ENCODE results near the gene TTC9B.

Gene TTC9B

DNA sequence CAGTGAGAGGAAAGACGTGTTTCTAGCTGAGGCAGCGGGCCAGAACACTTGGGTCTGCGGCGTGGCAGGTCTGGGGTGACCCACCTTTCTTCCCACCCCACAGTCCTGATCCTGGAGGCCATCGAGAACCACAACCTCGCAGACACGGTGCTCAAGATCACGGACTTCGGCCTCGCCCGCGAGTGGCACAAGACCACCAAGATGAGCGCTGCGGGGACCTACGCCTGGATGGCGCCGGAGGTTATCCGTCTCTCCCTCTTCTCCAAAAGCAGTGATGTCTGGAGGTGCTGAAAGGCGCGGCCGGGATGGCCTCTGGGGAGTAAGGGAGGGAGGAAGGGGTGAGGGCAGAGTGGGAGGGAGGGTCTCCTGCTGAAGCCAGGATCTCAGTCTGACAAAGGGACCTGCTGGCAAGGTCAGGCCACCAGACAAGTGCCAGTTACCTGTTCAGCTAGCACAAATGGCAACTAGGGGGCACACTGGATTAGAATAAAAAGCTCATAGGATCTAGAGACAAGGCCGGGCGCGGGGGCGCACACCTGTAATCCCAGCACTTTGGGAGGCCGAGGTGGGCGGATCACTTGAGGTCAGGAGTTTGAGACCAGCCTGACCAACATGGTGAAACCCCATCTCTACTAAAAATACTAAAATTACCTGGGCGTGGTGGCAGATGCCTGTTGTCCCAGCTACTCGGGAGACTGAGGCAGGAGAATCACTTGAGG is 19.8 kb downstream of the TTC9B start:
- Histone ChIP-seq H3K4me3 (ENCODE audit: low read length) (no peak overlapping the region), H3K9me3 (ENCODE audit: insufficient read depth, low read depth, low read length) (no peaks in the 10 kb centered on the region), H3K27me3 (ENCODE audit: insufficient read depth, low read length) (no peaks in the 10 kb centered on the region), H3K27ac (ENCODE audit: low read length) (no peak overlapping the region), H3K9ac (ENCODE audit: low read depth, low read length) (no peak overlapping the region), H3K4me1 (ENCODE audit: insufficient read depth, low read length) (no peaks in the 10 kb centered on the region; the same call in 1 of the 2 replicates), H3K36me3 (ENCODE audit: insufficient read depth, low read depth, low read length) (no peaks in the 10 kb centered on the region)

DNA sequence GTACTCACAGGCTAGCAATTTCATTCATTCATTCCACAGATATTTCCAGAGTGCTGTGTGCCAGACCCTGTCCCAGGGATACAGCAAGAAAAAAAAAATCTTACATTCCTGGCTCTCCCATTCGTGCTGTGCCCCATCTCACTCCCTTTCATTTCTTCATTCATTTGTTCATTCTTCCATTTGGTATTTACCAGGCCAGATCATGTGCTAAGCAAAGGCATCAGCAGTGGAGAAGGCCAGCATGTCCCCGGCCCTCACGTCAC is 24.7 kb downstream of the TTC9B start:
- no peaks in the 10 kb centered on the region for H3K9me3 ChIP-seq (ENCODE audit: insufficient read depth, low read depth, low read length)
- no peak overlapping the region; the same call in 1 of the 2 replicates for H3K4me3 ChIP-seq (ENCODE audit: low read length)
- no peaks in the 10 kb centered on the region for H3K27me3 ChIP-seq (ENCODE audit: insufficient read depth, low read length)
- no peaks in the 10 kb centered on the region for H3K36me3 ChIP-seq (ENCODE audit: insufficient read depth, low read depth, low read length)
- peaks cover 4% of the 10 kb centered on the region; the same call in 1 of the 2 replicates for H3K4me1 ChIP-seq (ENCODE audit: insufficient read depth, low read length)
- H3K9ac ChIP-seq (ENCODE audit: low read depth, low read length), result no peak overlapping the region
- no peak overlapping the region for H3K27ac ChIP-seq (ENCODE audit: low read length)

DNA sequence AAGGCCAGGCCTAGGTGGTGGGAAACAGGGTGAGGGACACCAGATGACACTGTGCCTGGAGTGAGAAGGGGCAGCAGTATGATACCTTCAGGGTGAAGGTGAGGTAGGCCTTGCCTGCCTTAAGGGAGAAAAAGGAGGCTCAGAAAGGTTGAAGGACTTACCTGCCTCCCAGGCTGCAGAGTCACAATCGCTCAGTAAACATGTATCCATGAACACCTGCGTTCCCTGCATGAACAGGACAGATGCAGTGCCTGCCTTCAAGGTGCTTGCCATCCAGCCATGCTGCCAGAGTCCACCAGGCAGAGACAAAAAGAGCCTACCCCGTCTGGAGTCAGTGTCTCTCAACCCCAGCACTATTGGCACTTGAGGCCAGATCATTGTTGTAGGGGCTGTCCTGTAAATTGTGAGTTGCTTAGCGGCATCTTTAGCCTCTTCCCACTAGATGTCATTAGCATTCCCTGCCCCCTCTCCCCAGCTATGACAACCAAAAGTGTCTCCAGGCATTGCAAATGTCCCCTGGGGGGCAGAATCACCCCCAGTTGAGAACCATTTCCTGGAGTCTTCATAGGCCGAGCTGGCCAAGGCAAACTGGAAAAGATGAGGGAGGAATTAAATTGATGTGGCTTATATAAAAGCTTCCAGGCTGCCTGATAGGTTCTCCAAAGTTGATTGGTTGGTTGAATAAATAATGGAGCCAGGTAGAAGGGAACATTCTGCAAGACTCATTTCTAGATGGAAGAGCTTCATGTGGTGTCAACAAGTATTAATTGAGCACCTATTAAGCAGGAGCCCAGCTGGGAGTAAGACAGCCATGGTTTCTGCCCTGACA is 25.2 kb downstream of the TTC9B start:
- no peaks in the 10 kb centered on the region for H3K9me3 ChIP-seq (ENCODE audit: insufficient read depth, low read depth, low read length)
- no peaks in the 10 kb centered on the region for H3K27me3 ChIP-seq (ENCODE audit: insufficient read depth, low read length)
- H3K36me3 ChIP-seq (ENCODE audit: insufficient read depth, low read depth, low read length), result no peaks in the 10 kb centered on the region
- H3K27ac ChIP-seq (ENCODE audit: low read length), result no peak overlapping the region
- H3K4me3 ChIP-seq (ENCODE audit: low read length), result peak overlapping the region; percentile 62; the same call in 1 of the 2 replicates
- no peak overlapping the region for H3K9ac ChIP-seq (ENCODE audit: low read depth, low read length)
- peaks cover 4% of the 10 kb centered on the region; the same call in 1 of the 2 replicates for H3K4me1 ChIP-seq (ENCODE audit: insufficient read depth, low read length)

DNA sequence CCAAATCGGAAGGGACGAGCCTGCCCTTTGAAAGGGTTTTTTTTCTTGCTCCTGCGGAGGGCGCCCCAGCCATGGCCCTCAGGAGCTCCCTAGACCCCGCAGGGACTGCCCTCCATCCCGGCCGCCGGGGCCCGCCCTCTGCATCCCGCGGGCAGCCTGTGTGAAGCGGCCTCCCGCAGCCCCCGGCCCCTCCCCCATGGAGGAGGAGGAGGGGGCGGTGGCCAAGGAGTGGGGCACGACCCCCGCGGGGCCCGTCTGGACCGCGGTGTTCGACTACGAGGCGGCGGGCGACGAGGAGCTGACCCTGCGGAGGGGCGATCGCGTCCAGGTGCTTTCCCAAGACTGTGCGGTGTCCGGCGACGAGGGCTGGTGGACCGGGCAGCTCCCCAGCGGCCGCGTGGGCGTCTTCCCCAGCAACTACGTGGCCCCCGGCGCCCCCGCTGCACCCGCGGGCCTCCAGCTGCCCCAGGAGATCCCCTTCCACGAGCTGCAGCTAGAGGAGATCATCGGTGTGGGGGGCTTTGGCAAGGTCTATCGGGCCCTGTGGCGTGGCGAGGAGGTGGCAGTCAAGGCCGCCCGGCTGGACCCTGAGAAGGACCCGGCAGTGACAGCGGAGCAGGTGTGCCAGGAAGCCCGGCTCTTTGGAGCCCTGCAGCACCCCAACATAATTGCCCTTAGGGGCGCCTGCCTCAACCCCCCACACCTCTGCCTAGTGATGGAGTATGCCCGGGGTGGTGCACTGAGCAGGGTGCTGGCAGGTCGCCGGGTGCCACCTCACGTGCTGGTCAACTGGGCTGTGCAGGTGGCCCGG is 26.1 kb downstream of the TTC9B start:
- Histone ChIP-seq H3K27ac (ENCODE audit: low read length) (no peak overlapping the region), H3K4me1 (ENCODE audit: insufficient read depth, low read length) (peaks cover 4% of the 10 kb centered on the region; the same call in 1 of the 2 replicates), H3K4me3 (ENCODE audit: low read length) (peak overlapping the region; percentile 62; the same call in 1 of the 2 replicates), H3K27me3 (ENCODE audit: insufficient read depth, low read length) (no peaks in the 10 kb centered on the region), H3K9ac (ENCODE audit: low read depth, low read length) (no peak overlapping the region), H3K36me3 (ENCODE audit: insufficient read depth, low read depth, low read length) (no peaks in the 10 kb centered on the region), H3K9me3 (ENCODE audit: insufficient read depth, low read depth, low read length) (no peaks in the 10 kb centered on the region)

DNA sequence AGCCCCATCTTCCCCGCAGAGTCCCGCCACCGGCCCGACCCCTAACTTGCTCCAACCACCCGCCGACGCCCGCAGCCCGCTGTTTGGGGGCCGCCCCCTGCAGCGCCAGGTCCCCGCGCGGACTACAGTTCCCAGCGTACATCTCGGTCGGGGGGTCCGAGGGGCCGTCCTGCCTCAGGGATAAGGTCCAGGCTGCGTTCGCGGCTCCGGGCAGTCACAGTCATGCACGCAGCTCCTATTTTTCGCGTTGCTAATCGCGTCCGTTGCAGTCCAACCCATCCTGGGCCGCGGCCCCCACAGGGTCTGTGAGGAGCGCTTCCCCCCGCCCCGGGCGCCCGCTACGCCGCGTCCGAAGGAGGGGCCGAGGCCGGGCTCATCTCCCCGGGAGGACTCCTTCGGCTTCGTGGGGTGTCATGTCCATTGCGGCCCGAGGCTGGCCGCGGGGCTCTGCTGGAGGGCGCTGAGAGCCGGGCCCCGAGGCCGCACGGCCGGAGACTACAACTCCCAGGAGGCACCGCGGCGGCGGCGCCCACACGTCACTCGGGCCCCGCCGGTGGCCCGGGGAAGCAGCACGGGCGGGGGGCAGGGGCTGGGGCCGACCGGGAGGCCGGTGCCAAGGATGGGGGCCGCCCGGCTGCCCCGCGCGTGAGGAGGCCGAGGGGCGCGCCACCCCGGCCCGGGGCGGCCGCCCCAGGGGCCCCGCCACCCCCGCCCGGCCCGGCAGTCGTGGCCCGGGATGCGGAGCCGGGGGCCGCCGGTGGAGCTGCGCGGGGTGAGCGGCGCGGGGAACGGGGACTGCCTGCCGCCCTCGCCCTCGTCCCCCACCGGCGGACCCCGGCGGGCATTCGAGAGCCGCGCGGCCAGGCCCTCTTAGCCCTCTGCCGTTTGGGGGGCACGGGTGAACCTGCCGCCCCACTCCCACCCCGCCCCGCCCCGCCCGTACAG is 27.0 kb downstream of the TTC9B start, which contains the start of gene MAP3K10:
TSS of gene MAP3K10 (plus strand) at position 536 of the 945 bp plus-strand sequence. CDS start 606 bp downstream, outside the sequence.
- peak within 1 kb of the TSS; percentile 76 for H3K9ac ChIP-seq (ENCODE audit: low read depth, low read length)
- H3K4me1 ChIP-seq (ENCODE audit: insufficient read depth, low read length), result peaks cover 4% of the 10 kb centered on the region; the same call in 1 of the 2 replicates
- no peaks in the 10 kb centered on the region for H3K27me3 ChIP-seq (ENCODE audit: insufficient read depth, low read length)
- peak within 1 kb of the TSS; percentile 92 for H3K4me3 ChIP-seq (ENCODE audit: low read length)
- H3K27ac ChIP-seq (ENCODE audit: low read length), result no peak within 1 kb of the TSS
- no peaks in the 10 kb centered on the region for H3K36me3 ChIP-seq (ENCODE audit: insufficient read depth, low read depth, low read length)
- H3K9me3 ChIP-seq (ENCODE audit: insufficient read depth, low read depth, low read length), result no peaks in the 10 kb centered on the region

DNA sequence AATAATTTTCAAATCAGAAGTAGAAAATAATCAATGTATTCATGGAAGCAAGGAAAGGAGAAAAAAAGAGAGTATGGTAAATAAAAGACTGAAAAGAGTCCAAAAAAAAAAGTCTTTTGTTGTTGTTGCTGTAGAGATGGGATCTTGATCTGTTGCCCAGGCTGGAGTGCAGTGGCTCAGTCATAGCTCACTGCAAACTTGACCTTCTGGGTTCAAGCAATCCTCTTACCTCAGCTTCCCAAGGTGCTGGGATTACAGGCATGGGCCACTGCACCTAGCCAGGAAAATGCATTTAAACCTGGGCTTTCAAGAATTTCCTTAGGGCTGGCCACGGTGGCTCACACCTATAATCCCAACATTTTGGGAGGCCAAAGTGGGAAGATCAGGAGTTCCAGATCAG is 33.9 kb downstream of the TTC9B start:
- Histone ChIP-seq H3K4me1 (ENCODE audit: insufficient read depth, low read length) (no peaks in the 10 kb centered on the region), H3K27ac (ENCODE audit: low read length) (no peak overlapping the region), H3K4me3 (ENCODE audit: low read length) (no peak overlapping the region), H3K9me3 (ENCODE audit: insufficient read depth, low read depth, low read length) (no peaks in the 10 kb centered on the region), H3K9ac (ENCODE audit: low read depth, low read length) (no peak overlapping the region), H3K36me3 (ENCODE audit: insufficient read depth, low read depth, low read length) (no peaks in the 10 kb centered on the region), H3K27me3 (ENCODE audit: insufficient read depth, low read length) (no peaks in the 10 kb centered on the region)

DNA sequence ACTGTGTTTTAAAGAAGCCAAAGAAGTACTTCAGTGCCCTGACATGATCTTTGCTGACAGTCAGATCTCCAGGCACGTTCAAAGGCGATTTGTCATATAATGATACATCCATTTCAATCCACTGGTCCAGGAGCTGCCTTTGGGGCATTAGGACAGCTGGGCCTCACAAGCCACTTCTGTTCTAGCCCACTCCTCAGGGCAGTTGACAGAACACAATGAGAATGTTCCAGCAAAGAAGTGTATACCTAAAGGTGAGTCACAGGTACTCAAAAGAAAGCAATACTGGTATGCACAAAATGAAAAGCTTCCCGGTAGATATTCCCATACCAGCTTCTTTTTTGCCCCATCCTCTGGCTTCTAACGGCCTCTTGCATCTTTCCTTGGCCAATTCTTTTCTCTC is 39.4 kb downstream of the TTC9B start:
- Histone ChIP-seq H3K36me3 (ENCODE audit: insufficient read depth, low read depth, low read length) (no peaks in the 10 kb centered on the region), H3K4me1 (ENCODE audit: insufficient read depth, low read length) (no peaks in the 10 kb centered on the region), H3K27me3 (ENCODE audit: insufficient read depth, low read length) (no peaks in the 10 kb centered on the region), H3K9me3 (ENCODE audit: insufficient read depth, low read depth, low read length) (no peaks in the 10 kb centered on the region), H3K4me3 (ENCODE audit: low read length) (no peak overlapping the region), H3K9ac (ENCODE audit: low read depth, low read length) (no peak overlapping the region), H3K27ac (ENCODE audit: low read length) (no peak overlapping the region)

DNA sequence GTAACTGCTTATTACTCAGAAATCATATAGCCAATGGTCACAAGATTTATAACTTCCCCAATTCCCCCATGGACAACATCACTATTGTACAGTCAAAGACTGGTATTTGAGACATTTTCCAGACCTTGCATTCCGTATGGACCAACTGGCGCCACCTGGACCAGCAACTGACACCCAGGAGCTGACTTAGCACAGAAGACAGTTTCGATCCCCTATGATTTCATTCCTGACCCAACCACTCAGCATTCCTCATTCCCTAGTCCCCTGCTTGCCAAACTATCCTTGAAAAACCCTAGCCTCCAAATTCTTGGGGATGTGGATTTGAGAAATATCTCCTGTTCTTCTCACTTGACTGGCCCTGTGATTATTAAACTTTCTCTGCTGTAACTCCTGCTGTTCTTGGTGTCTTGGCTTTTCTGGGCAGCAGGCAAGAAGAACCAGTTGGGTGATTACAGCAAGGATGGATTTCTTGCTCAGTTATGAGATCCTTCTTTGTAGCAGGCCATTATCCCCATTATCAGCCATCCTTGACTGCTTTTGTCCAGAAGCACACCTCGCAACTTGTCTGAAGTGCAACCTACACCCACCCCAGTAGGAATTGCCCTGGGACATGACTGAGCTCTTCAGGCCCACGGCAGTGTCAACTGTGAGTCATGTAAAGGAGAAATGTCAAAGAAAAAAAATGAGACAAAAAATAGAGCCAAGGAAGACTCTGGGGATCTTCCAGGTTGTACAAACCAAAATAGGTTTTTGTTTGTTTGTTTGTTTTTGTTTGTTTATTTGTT is 40.7 kb downstream of the TTC9B start:
- no peak overlapping the region for H3K4me3 ChIP-seq (ENCODE audit: low read length)
- no peaks in the 10 kb centered on the region for H3K4me1 ChIP-seq (ENCODE audit: insufficient read depth, low read length)
- H3K27ac ChIP-seq (ENCODE audit: low read length), result no peak overlapping the region
- H3K9ac ChIP-seq (ENCODE audit: low read depth, low read length), result no peak overlapping the region
- H3K36me3 ChIP-seq (ENCODE audit: insufficient read depth, low read depth, low read length), result no peaks in the 10 kb centered on the region
- H3K9me3 ChIP-seq (ENCODE audit: insufficient read depth, low read depth, low read length), result no peaks in the 10 kb centered on the region
- H3K27me3 ChIP-seq (ENCODE audit: insufficient read depth, low read length), result no peaks in the 10 kb centered on the region

DNA sequence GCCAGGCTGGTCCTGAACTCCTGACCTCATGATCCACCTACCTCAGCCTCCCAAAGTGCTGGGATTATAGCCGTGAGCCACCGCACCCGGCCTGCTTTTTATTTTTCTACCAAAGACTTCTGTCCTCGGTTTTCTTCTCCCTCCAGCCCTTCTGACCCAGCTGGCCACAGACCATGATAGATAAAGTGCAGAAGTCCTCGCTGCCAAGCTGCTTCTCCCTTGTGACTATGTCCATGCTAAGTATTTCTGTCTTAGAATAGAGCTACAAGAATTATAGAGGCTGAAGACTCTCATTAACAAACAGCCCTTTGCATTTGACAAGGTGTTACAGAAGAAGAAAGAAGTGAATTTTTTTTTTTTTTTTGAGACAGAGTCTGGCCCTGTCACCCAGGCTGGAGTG is 42.4 kb downstream of the TTC9B start:
- Histone ChIP-seq H3K27ac (ENCODE audit: low read length) (no peak overlapping the region), H3K36me3 (ENCODE audit: insufficient read depth, low read depth, low read length) (no peaks in the 10 kb centered on the region), H3K9ac (ENCODE audit: low read depth, low read length) (no peak overlapping the region), H3K4me3 (ENCODE audit: low read length) (no peak overlapping the region), H3K9me3 (ENCODE audit: insufficient read depth, low read depth, low read length) (no peaks in the 10 kb centered on the region), H3K27me3 (ENCODE audit: insufficient read depth, low read length) (no peaks in the 10 kb centered on the region), H3K4me1 (ENCODE audit: insufficient read depth, low read length) (no peaks in the 10 kb centered on the region)

DNA sequence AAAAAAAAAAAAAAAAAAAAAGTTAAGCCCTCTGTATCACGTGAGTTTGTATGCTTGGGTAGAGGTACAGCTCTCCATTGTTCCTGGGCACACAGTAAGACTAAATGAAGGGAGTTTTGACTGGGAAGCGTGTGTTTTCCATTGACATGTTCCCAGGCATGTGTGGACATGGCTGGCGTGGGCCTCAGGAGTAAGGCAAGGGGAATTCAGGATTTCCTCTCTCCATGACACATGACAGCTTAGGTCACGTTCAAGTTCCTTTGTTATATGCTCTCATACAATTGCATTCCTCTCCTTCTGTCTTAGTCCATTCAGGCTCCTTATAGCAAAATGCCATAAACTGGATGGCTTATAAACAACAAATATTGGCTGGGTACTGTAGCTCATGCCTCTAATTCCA is 44.1 kb downstream of the TTC9B start:
- Histone ChIP-seq H3K9me3 (ENCODE audit: insufficient read depth, low read depth, low read length) (no peaks in the 10 kb centered on the region), H3K27me3 (ENCODE audit: insufficient read depth, low read length) (no peaks in the 10 kb centered on the region)

More for the DNA sequence above, 44.1 kb downstream of the TTC9B start:
- Histone ChIP-seq H3K4me3 (ENCODE audit: low read length) (no peak overlapping the region), H3K27ac (ENCODE audit: low read length) (no peak overlapping the region), H3K36me3 (ENCODE audit: insufficient read depth, low read depth, low read length) (no peaks in the 10 kb centered on the region), H3K4me1 (ENCODE audit: insufficient read depth, low read length) (no peaks in the 10 kb centered on the region), H3K9ac (ENCODE audit: low read depth, low read length) (no peak overlapping the region)

Measured in iPS-20b (cell line).